ENCODE results near the gene KCNH1.
"Not testable (repeated sequence)": the region's sequence is repeated elsewhere in the genome, so short reads cannot be mapped to it uniquely, and the experiment has no call there.

KCNH1 gene

GRCh38 chr1:210669951-210670350, 464.0 kb downstream of the KCNH1 start:
- no peak overlapping the region for H3K27ac ChIP-seq (ENCODE audit: insufficient read depth in 1 of 2, low read depth in 1 of 2, low read length in 2 of 2, poor library complexity in 1 of 2, severe bottlenecking in 2 of 2)
- POLR2A ChIA-PET: no interaction called here

GRCh38 chr1:210663730-210664573, 470.0 kb downstream of the KCNH1 start:
- Histone ChIP-seq H3K4me1 (ENCODE audit: control extremely low read depth in 1 of 4, control insufficient read depth in 4 of 4, insufficient read depth in 4 of 4, low read length in 3 of 4) (no peaks in the 10 kb centered on the region), H3K9me3 (ENCODE audit: control extremely low read depth in 1 of 5, control insufficient read depth in 4 of 5, insufficient read depth in 2 of 5, low read depth in 1 of 5, low read length in 4 of 5) (no peaks in the 10 kb centered on the region), H3K27me3 (replicated peaks in 2 of 5; ENCODE audit: control insufficient read depth in 4 of 5, insufficient read depth in 5 of 5, low read length in 4 of 5) (no peaks in the 10 kb centered on the region), H3K36me3 (ENCODE audit: control insufficient read depth in 4 of 4, insufficient read depth in 4 of 4, low read length in 3 of 4) (no peaks in the 10 kb centered on the region), H3K27ac (ENCODE audit: insufficient read depth in 1 of 2, low read depth in 1 of 2, low read length in 2 of 2, poor library complexity in 1 of 2, severe bottlenecking in 2 of 2) (no peak overlapping the region), H3K4me3 (ENCODE audit: control insufficient read depth in 1 of 7, extremely low read depth in 1 of 7, insufficient read depth in 4 of 7, low read depth in 2 of 7, low read length in 6 of 7) (no peak overlapping the region)
- no peak for DNase-seq
- ChIA-PET CTCF (no interaction called here), POLR2A (no interaction called here)
- WGBS (ENCODE audit: insufficient coverage): 92% methylated on average over 5 of the region's 7 CpGs

More at GRCh38 chr1:210669951-210670350, 464.0 kb downstream of the KCNH1 start:
- DNase-seq: no peak
- Histone ChIP-seq H3K9me3 (ENCODE audit: control extremely low read depth in 1 of 5, control insufficient read depth in 4 of 5, insufficient read depth in 2 of 5, low read depth in 1 of 5, low read length in 4 of 5) (no peaks in the 10 kb centered on the region), H3K4me1 (ENCODE audit: control extremely low read depth in 1 of 4, control insufficient read depth in 4 of 4, insufficient read depth in 4 of 4, low read length in 3 of 4) (no peaks in the 10 kb centered on the region), H3K27me3 (replicated peaks in 2 of 5; ENCODE audit: control insufficient read depth in 4 of 5, insufficient read depth in 5 of 5, low read length in 4 of 5) (no peaks in the 10 kb centered on the region), H3K4me3 (ENCODE audit: control insufficient read depth in 1 of 7, extremely low read depth in 1 of 7, insufficient read depth in 4 of 7, low read depth in 2 of 7, low read length in 6 of 7) (no peak overlapping the region), H3K36me3 (ENCODE audit: control insufficient read depth in 4 of 4, insufficient read depth in 4 of 4, low read length in 3 of 4) (no peaks in the 10 kb centered on the region)
- CTCF ChIA-PET: no interaction called here

- ChIA-PET POLR2A (no interaction called here), CTCF (no interaction called here)
- H3K9me3 ChIP-seq (ENCODE audit: control extremely low read depth in 1 of 5, control insufficient read depth in 4 of 5, insufficient read depth in 2 of 5, low read depth in 1 of 5, low read length in 4 of 5): peaks cover 0 to 3% (median 0%) of the 10 kb centered on the region in 5 experiments
- H3K27ac ChIP-seq (ENCODE audit: insufficient read depth in 1 of 2, low read depth in 1 of 2, low read length in 2 of 2, poor library complexity in 1 of 2, severe bottlenecking in 2 of 2): no peak overlapping the region
- 93% methylated on average over 3 of the region's 4 CpGs for WGBS (ENCODE audit: insufficient coverage)
- H3K4me3 ChIP-seq (ENCODE audit: control insufficient read depth in 1 of 7, extremely low read depth in 1 of 7, insufficient read depth in 4 of 7, low read depth in 2 of 7, low read length in 6 of 7): no peak overlapping the region
- no peak for DNase-seq
- H3K4me1 ChIP-seq (ENCODE audit: control extremely low read depth in 1 of 4, control insufficient read depth in 4 of 4, insufficient read depth in 4 of 4, low read length in 3 of 4): no peaks in the 10 kb centered on the region
- no peaks in the 10 kb centered on the region for H3K27me3 ChIP-seq (replicated peaks in 2 of 5; ENCODE audit: control insufficient read depth in 4 of 5, insufficient read depth in 5 of 5, low read length in 4 of 5)
- no peaks in the 10 kb centered on the region for H3K36me3 ChIP-seq (ENCODE audit: control insufficient read depth in 4 of 4, insufficient read depth in 4 of 4, low read length in 3 of 4)
Observed at GRCh38 chr1:210662291-210663050, 471.5 kb downstream of the KCNH1 start.

GRCh38 chr1:210661520-210661919, 472.4 kb downstream of the KCNH1 start:
- H3K27me3 ChIP-seq (replicated peaks in 2 of 5; ENCODE audit: control insufficient read depth in 4 of 5, insufficient read depth in 5 of 5, low read length in 4 of 5); POLR2A ChIA-PET; CTCF ChIA-PET; H3K9me3 ChIP-seq (ENCODE audit: control extremely low read depth in 1 of 5, control insufficient read depth in 4 of 5, insufficient read depth in 2 of 5, low read depth in 1 of 5, low read length in 4 of 5); H3K36me3 ChIP-seq (ENCODE audit: control insufficient read depth in 4 of 4, insufficient read depth in 4 of 4, low read length in 3 of 4); DNase-seq; H3K27ac ChIP-seq (ENCODE audit: insufficient read depth in 1 of 2, low read depth in 1 of 2, low read length in 2 of 2, poor library complexity in 1 of 2, severe bottlenecking in 2 of 2); H3K4me1 ChIP-seq (ENCODE audit: control extremely low read depth in 1 of 4, control insufficient read depth in 4 of 4, insufficient read depth in 4 of 4, low read length in 3 of 4); H3K4me3 ChIP-seq (ENCODE audit: control insufficient read depth in 1 of 7, extremely low read depth in 1 of 7, insufficient read depth in 4 of 7, low read depth in 2 of 7, low read length in 6 of 7): not testable (repeated sequence)
- no CpG with 5 or more reads among the region's 4 CpGs for WGBS (ENCODE audit: insufficient coverage)

GRCh38 chr1:210657806-210658205, 476.1 kb downstream of the KCNH1 start:
- Histone ChIP-seq H3K4me3 (ENCODE audit: control insufficient read depth in 1 of 7, extremely low read depth in 1 of 7, insufficient read depth in 4 of 7, low read depth in 2 of 7, low read length in 6 of 7) (no peak overlapping the region), H3K27me3 (replicated peaks in 2 of 5; ENCODE audit: control insufficient read depth in 4 of 5, insufficient read depth in 5 of 5, low read length in 4 of 5) (no peaks in the 10 kb centered on the region), H3K36me3 (ENCODE audit: control insufficient read depth in 4 of 4, insufficient read depth in 4 of 4, low read length in 3 of 4) (no peaks in the 10 kb centered on the region), H3K4me1 (ENCODE audit: control extremely low read depth in 1 of 4, control insufficient read depth in 4 of 4, insufficient read depth in 4 of 4, low read length in 3 of 4) (no peaks in the 10 kb centered on the region), H3K9me3 (ENCODE audit: control extremely low read depth in 1 of 5, control insufficient read depth in 4 of 5, insufficient read depth in 2 of 5, low read depth in 1 of 5, low read length in 4 of 5) (peaks cover 0 to 7% (median 0%) of the 10 kb centered on the region in 5 experiments), H3K27ac (ENCODE audit: insufficient read depth in 1 of 2, low read depth in 1 of 2, low read length in 2 of 2, poor library complexity in 1 of 2, severe bottlenecking in 2 of 2) (no peak overlapping the region)
- CTCF ChIA-PET: no interaction called here
- no peak for DNase-seq
- POLR2A ChIA-PET: no interaction called here
- WGBS (ENCODE audit: insufficient coverage): 98% methylated on average over 5 of the region's 6 CpGs

GRCh38 chr1:210655511-210655910, 478.4 kb downstream of the KCNH1 start:
- peaks cover 0 to 7% (median 0%) of the 10 kb centered on the region in 5 experiments for H3K9me3 ChIP-seq (ENCODE audit: control extremely low read depth in 1 of 5, control insufficient read depth in 4 of 5, insufficient read depth in 2 of 5, low read depth in 1 of 5, low read length in 4 of 5)
- 95% methylated on average over 7 of the region's 7 CpGs for WGBS (ENCODE audit: insufficient coverage)
- H3K27me3 ChIP-seq (replicated peaks in 2 of 5; ENCODE audit: control insufficient read depth in 4 of 5, insufficient read depth in 5 of 5, low read length in 4 of 5): no peaks in the 10 kb centered on the region
- DNase-seq: no peak
- no peaks in the 10 kb centered on the region for H3K4me1 ChIP-seq (ENCODE audit: control extremely low read depth in 1 of 4, control insufficient read depth in 4 of 4, insufficient read depth in 4 of 4, low read length in 3 of 4)
- ChIA-PET CTCF (interaction anchor here (0.6 kb wide), 1 partner anchor 1641 kb away, joined by 3 read pairs; no protein-coding TSS in a partner anchor), POLR2A (interaction anchor here (0.5 kb wide), 1 partner anchor 63 kb away, joined by 3 read pairs; no protein-coding TSS in a partner anchor)
- no peaks in the 10 kb centered on the region for H3K36me3 ChIP-seq (ENCODE audit: control insufficient read depth in 4 of 4, insufficient read depth in 4 of 4, low read length in 3 of 4)
- H3K27ac ChIP-seq (ENCODE audit: insufficient read depth in 1 of 2, low read depth in 1 of 2, low read length in 2 of 2, poor library complexity in 1 of 2, severe bottlenecking in 2 of 2): no peak overlapping the region
- no peak overlapping the region for H3K4me3 ChIP-seq (ENCODE audit: control insufficient read depth in 1 of 7, extremely low read depth in 1 of 7, insufficient read depth in 4 of 7, low read depth in 2 of 7, low read length in 6 of 7)

All from common myeloid progenitor, CD34-positive (primary cell).